GM23248 (cell line): ENCODE results near the gene SH3RF3. TPM values are rescaled to one million over a fixed set of nuclear protein-coding genes. Genes with fewer than 3 reads are reported as not detected.

Source experiments
- DNase-seq: peaks from one replicate; pipeline ENCODE4 v3.0.0-alpha.2; 2015
- H2AFZ ChIP-seq: fragments of 200-600 bp; sonication (generic); 2 replicates; pipeline ENCODE4 v1.6.1; 2016; ENCODE audit warnings: antibody characterized with exemption
- H3F3A ChIP-seq: fragments of 200-600 bp; sonication (generic); 2 replicates; pipeline ENCODE4 v1.6.1; 2016; ENCODE audit warnings: mild to moderate bottlenecking, antibody characterized with exemption, mixed run types; ENCODE audit not compliant: insufficient read depth
- H3K27ac ChIP-seq: fragments of 200-600 bp; sonication (generic); 2 replicates; pipeline ENCODE4 v1.5.1; 2016; ENCODE audit warnings: mild to moderate bottlenecking
- H3K27me3 ChIP-seq: fragments of 200-600 bp; sonication (generic); replicated peaks from 2 replicates; pipeline ENCODE4 v1.6.1; 2016; ENCODE audit warnings: mild to moderate bottlenecking; ENCODE audit not compliant: insufficient read depth
- H3K36me3 ChIP-seq: fragments of 200-600 bp; sonication (generic); 2 replicates; pipeline ENCODE4 v1.6.1; 2016; ENCODE audit warnings: low read depth, mild to moderate bottlenecking
- H3K4me1 ChIP-seq: fragments of 200-600 bp; sonication (generic); 2 replicates; pipeline ENCODE4 v1.6.1; 2016; ENCODE audit warnings: mild to moderate bottlenecking; ENCODE audit not compliant: insufficient read depth
- H3K4me2 ChIP-seq: fragments of 200-600 bp; sonication (generic); one replicate; pipeline ENCODE4 v1.6.1; 2016; ENCODE audit warnings: mild to moderate bottlenecking; ENCODE audit not compliant: unreplicated experiment
- H3K4me3 ChIP-seq: fragments of 200-600 bp; sonication (generic); 2 replicates; pipeline ENCODE4 v1.5.1; 2016; ENCODE audit warnings: mild to moderate bottlenecking
- H3K79me2 ChIP-seq: fragments of 200-600 bp; sonication (generic); 2 replicates; pipeline ENCODE4 v1.6.1; 2016; ENCODE audit warnings: mild to moderate bottlenecking; ENCODE audit not compliant: insufficient read depth
- H3K9ac ChIP-seq: fragments of 200-600 bp; sonication (generic); 2 replicates; pipeline ENCODE4 v1.6.1; 2016; ENCODE audit warnings: mild to moderate bottlenecking
- H3K9me2 ChIP-seq: fragments of 200-600 bp; sonication (generic); 2 replicates; pipeline ENCODE4 v1.6.1; 2016; ENCODE audit warnings: mixed run types, mild to moderate bottlenecking, moderate library complexity; ENCODE audit not compliant: insufficient read depth
- H3K9me3 ChIP-seq: fragments of 200-600 bp; sonication (generic); one replicate; pipeline ENCODE4 v1.6.1; 2017; ENCODE audit warnings: low read depth
- H4K20me1 ChIP-seq: fragments of 200-600 bp; sonication (generic); 2 replicates; pipeline ENCODE4 v1.6.0; 2016; ENCODE audit not compliant: insufficient read depth
- EZH2 ChIP-seq: fragments of 200-600 bp; sonication (generic); IDR thresholded peaks from 2 replicates; pipeline ENCODE4 v1.6.1; 2018; ENCODE audit warnings: antibody characterized with exemption, mild to moderate bottlenecking; ENCODE audit not compliant: insufficient read depth, poor library complexity, severe bottlenecking
- EZH2phosphoT487 ChIP-seq: fragments of 200-600 bp; sonication (generic); IDR thresholded peaks from 2 replicates; pipeline ENCODE4 v1.6.1; 2018; ENCODE audit warnings: antibody characterized with exemption, moderate library complexity, mild to moderate bottlenecking, low read depth; ENCODE audit not compliant: insufficient read depth
- WGBS, 2 experiments: methylation state at CpG; one replicate each; pipeline ENCODE4 v1.1.6; 2015 to 2017; ENCODE audit warnings: low lambda C conversion rate in 2 of 2, low coverage in 1 of 2; ENCODE audit errors: missing lambda C conversion rate in 2 of 2; 5-methylcytosine and 5-hydroxymethylcytosine counted together
- in situ Hi-C: fragments of 300-500 bp; cut with MboI; formaldehyde crosslinking; loops from 2 replicates; pipeline ENCODE4 v1.15.0; 2020
- polyA plus RNA-seq: library from polyadenylated mRNA; unstranded; fragments of >200 nt; fragmentation: Nextera tagmentation; extraction: Ambion mirVana; gene quantifications from 2 replicates; pipeline ENCODE4 v1.2.1, GENCODE V29; 2016
- total RNA-seq: library from RNA; depleted of rRNA; stranded (reverse); fragments of >200 nt; shearing (Covaris generic); gene quantifications from 2 replicates; pipeline ENCODE4 v1.2.3, GENCODE V29; 2014

Gene SH3RF3
- total and polyA plus RNA-seq, 2 experiments from 2014 or later, result 1.5 to 5.2 TPM

DNA sequence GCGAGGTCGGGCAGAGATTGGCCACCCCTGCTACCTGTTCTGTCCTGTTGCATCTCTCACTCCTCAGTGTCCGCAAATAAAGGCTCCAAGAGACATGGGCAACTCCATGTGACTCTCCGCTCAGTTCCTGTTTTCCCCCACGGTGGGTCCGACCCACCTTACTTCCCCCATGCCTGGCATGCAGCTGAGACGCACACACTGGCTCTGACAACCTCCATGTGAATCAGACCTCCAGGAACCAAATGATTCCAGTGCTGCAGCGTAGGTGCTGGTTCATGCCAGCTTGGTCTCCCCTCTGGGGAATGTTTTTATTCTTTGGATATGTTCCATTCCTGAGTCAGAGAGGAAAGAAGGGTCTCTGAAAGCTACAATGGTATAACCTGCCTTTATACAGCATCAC is 221.5 kb downstream of the SH3RF3 start:
- Histone ChIP-seq H3K4me2 (peak overlapping the region; percentile 66), H3K27me3 (no peaks in the 10 kb centered on the region), H3K4me1 (peaks cover 14% of the 10 kb centered on the region), H3K4me3 (no peak overlapping the region), H3K9ac (peak overlapping the region; percentile 61), H4K20me1 (no peaks in the 10 kb centered on the region), H3K27ac (peak overlapping the region; percentile 44), H2AFZ (no peak overlapping the region), H3K9me2 (no peaks in the 10 kb centered on the region), H3K79me2 (0 out of 2 replicates have a peak, but pooled peaks cover 3% of the 10 kb centered on the region), H3K9me3 (no peaks in the 10 kb centered on the region), H3F3A (peaks cover 16% of the 10 kb centered on the region), H3K36me3 (no peaks in the 10 kb centered on the region)
- peak; percentile 24 for DNase-seq
- TF ChIP-seq EZH2phosphoT487, result no peak
- no peak for TF ChIP-seq EZH2
- WGBS, 2 experiments, result 76% methylated on average over 8 of the region's 8 CpGs
- in situ Hi-C loops, result no loop called here

DNA sequence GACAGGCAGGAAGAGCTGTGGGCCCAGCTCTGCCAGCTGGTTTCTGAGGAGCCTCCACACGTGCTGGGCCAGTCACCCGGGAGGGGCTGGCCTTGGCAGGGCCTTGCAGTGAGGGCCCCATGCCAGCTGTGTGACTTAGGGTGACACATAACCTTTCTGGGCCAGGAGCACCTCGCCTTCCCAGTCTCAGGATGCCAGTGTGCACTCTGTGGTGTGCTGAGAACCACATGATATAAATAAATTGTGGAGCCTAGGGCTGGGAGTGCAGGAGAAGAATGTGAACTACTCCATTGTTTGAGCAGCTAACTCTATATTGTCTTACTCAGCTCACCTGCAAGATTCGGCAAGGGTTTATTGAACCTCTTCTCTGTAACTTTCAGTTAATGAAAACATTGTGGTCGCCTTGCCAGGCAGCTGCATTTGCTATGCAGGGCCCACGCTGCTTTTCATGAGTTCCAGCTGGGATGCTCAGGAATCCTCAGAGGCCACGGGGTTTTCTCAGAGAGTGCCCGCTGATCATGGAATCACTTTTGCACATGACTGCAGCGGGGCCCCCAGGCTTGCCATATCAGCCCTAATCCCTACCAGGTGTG is 222.3 kb downstream of the SH3RF3 start:
- Histone ChIP-seq H3K9me3 (no peaks in the 10 kb centered on the region), H3K36me3 (no peaks in the 10 kb centered on the region), H3K9ac (peak overlapping the region; percentile 61; the same call in 1 of the 2 replicates), H3K4me2 (peak overlapping the region; percentile 66), H3K79me2 (no peaks in the 10 kb centered on the region), H3K27ac (peak overlapping the region; percentile 44), H4K20me1 (no peaks in the 10 kb centered on the region), H3K4me3 (no peak overlapping the region), H2AFZ (no peak overlapping the region), H3K4me1 (peaks cover 14% of the 10 kb centered on the region), H3F3A (peaks cover 16% of the 10 kb centered on the region), H3K9me2 (no peaks in the 10 kb centered on the region), H3K27me3 (no peaks in the 10 kb centered on the region)
- in situ Hi-C loops, result no loop called here
- WGBS, 2 experiments, result 15 to 18% methylated on average over 9 of the region's 9 CpGs
- no peak for TF ChIP-seq EZH2phosphoT487
- TF ChIP-seq EZH2, result no peak
- peak; percentile 93 for DNase-seq

DNA sequence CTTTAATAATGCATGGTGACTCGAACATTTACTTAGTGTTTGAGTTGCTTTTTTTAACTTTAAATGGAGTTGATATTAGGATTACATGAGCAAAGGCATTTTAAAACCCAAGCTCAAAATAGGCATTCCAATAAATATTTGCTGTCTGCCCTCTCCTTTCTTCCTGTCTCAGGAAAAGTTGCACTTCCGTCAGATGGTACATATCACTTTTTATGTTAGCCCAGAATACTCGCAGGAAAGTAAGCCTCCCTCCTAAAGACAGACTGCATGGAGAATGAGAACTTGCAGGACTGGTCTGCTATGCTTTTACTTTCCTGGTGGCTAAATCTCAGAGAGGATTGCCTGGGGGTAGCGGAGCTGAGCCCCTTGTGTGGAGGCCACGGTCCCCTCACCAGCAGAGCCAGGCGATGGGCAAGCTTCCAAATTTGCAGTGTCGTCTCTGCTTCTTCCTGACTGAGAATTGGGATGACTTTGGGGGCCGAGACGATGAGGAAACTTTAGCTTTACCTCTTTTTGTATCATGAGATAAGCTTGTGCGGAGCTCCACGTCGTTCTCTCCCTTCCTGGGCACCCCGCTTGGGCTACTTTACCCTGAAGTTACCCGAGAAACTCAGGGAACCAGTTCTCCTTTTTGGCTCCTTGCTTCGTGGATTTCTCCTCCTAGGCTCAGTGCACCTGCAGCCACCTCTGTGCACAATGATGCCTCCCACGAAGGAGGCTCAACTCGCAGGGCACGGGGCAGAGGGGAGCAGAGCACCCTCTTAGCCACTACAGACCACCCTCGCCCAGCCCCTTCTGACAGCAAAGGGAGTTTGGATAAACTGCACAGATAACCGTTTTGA is 223.3 kb downstream of the SH3RF3 start:
- H3K27ac ChIP-seq, result no peak overlapping the region
- no peaks in the 10 kb centered on the region for H3K36me3 ChIP-seq
- no peaks in the 10 kb centered on the region for H3K79me2 ChIP-seq
- no peaks in the 10 kb centered on the region for H3K27me3 ChIP-seq
- WGBS, 2 experiments, result 96 to 97% methylated on average over 19 to 20 of the region's 20 CpGs
- no peaks in the 10 kb centered on the region for H3K9me2 ChIP-seq
- in situ Hi-C loops, result no loop called here
- H3K9me3 ChIP-seq, result no peaks in the 10 kb centered on the region
- no peak for DNase-seq
- no peak overlapping the region for H2AFZ ChIP-seq
- H3F3A ChIP-seq, result peaks cover 16% of the 10 kb centered on the region
- H3K4me3 ChIP-seq, result no peak overlapping the region
- peaks cover 14% of the 10 kb centered on the region for H3K4me1 ChIP-seq
- no peaks in the 10 kb centered on the region for H4K20me1 ChIP-seq
- H3K9ac ChIP-seq, result peak overlapping the region; percentile 5; the same call in 1 of the 2 replicates
- no peak overlapping the region for H3K4me2 ChIP-seq
- TF ChIP-seq EZH2phosphoT487 (no peak), EZH2 (no peak)

DNA sequence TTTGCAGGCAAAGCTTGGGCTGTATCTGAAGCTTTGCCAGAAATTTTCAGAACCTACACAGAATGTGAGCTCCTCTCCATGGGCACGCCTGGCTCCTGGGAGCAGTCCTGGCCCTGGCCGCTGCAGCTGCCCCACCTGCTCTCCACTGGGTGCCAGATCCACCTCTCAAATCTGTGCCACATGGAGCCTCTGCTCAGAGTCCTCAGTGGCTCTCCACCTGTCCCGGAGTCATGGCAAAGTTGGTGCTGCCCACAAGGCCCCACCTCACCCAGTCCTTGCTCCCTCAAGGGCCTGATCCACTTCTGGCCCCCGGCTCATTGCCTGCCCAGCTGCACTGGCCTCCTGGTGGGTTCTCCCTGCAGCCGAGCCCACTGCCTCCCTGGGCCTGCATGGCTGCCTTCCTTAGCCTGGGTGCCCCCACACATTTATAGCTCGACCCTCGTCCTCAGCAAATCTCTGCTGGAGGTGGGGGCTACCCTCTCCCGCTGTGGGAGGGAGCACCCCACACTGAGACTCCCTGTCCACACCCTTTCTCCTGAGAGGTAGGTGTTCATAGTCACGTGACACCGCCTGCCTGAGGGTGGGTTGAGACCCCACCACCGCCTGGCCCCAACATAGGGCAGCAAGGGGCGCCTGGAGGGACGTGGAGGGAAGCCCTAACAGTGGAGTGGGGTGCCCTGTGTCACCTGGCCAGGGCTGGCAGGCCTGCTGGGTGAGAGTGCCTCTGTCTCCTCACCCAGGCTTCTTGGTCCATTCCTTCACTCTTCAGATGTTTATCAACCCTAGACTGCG is 224.1 kb downstream of the SH3RF3 start:
- no peak for TF ChIP-seq EZH2phosphoT487
- no peak for TF ChIP-seq EZH2
- Histone ChIP-seq H3K79me2 (no peaks in the 10 kb centered on the region), H3K4me2 (no peak overlapping the region), H3K9me2 (no peaks in the 10 kb centered on the region), H3K4me3 (no peak overlapping the region), H3K36me3 (no peaks in the 10 kb centered on the region), H2AFZ (no peak overlapping the region), H3K9me3 (no peaks in the 10 kb centered on the region), H4K20me1 (no peaks in the 10 kb centered on the region), H3K9ac (no peak overlapping the region), H3K27me3 (no peaks in the 10 kb centered on the region), H3K4me1 (peaks cover 14% of the 10 kb centered on the region), H3F3A (peaks cover 16% of the 10 kb centered on the region), H3K27ac (no peak overlapping the region)
- no peak for DNase-seq
- 90 to 95% methylated on average over 14 of the region's 14 CpGs for WGBS, 2 experiments
- in situ Hi-C loops, result no loop called here
